Aorta (tissue), 5 donors: Measurements from ENCODE around the gene CBFA2T2. TPM values are rescaled to one million over a fixed set of nuclear protein-coding genes. Genes with fewer than 3 reads are reported as not detected.
"Not testable (repeated sequence)": the region's sequence is repeated elsewhere in the genome, so short reads cannot be mapped to it uniquely, and the experiment has no call there.

Source experiments
- ATAC-seq: fragments of 200-7000 bp; cut with Tn5 transposase; one replicate; pipeline ENCODE4 v1.9.1; 2022; ENCODE audit warnings: moderate library complexity; ENCODE audit not compliant: low FRiP score
- DNase-seq, 2 donors: peaks; one replicate each; pipeline ENCODE4 v3.0.0-alpha.2; 2020
- H3K27ac ChIP-seq, 2 donors: one replicate each; pipeline ENCODE4 v1.5.1; 2013; ENCODE audit warnings: low read length in 2 of 2, mild to moderate bottlenecking in 2 of 2, moderate library complexity in 2 of 2, control low read depth in 1 of 2, inconsistent platforms in 1 of 2, low read depth in 1 of 2
- H3K27me3 ChIP-seq, 2 donors: one replicate each; pipeline ENCODE4 v1.6.1; 2013; ENCODE audit warnings: control low read depth in 1 of 2, low read length in 1 of 2, mild to moderate bottlenecking in 1 of 2, moderate library complexity in 1 of 2; ENCODE audit not compliant: insufficient read depth in 2 of 2, control insufficient read depth in 1 of 2
- H3K36me3 ChIP-seq, 2 donors: one replicate each; pipeline ENCODE4 v1.6.1; 2013; ENCODE audit warnings: control low read depth in 1 of 2, low read length in 1 of 2, mild to moderate bottlenecking in 1 of 2; ENCODE audit not compliant: insufficient read depth in 2 of 2, control insufficient read depth in 1 of 2
- H3K4me1 ChIP-seq, 2 donors: one replicate each; pipeline ENCODE4 v1.6.1; 2013; ENCODE audit warnings: low read length in 2 of 2, control low read depth in 1 of 2, mild to moderate bottlenecking in 1 of 2, moderate library complexity in 1 of 2; ENCODE audit not compliant: insufficient read depth in 2 of 2, control insufficient read depth in 1 of 2
- H3K4me3 ChIP-seq, 2 donors: one replicate each; pipeline ENCODE4 v1.5.1; 2013; ENCODE audit warnings: low read length in 2 of 2, control low read depth in 1 of 2, mild to moderate bottlenecking in 1 of 2
- H3K9me3 ChIP-seq: one replicate; pipeline ENCODE4 v1.6.1; 2013; ENCODE audit warnings: mild to moderate bottlenecking, low read length; ENCODE audit not compliant: control insufficient read depth
- WGBS, 2 donors: extraction: QIAGEN DNeasy Blood & Tissue Kit; methylation state at CpG; one replicate each; pipeline ENCODE4 v1.1.7; 2013; 5-methylcytosine and 5-hydroxymethylcytosine counted together
- intact Hi-C, 2 donors: fragments of 100-400 bp; cut with DNase I; formaldehyde crosslinking; loops; one replicate each; pipeline versions ENCODE4 v1.14.2 to v1.15.0; 2022
- polyA plus RNA-seq, 2 donors: library from polyadenylated mRNA; stranded (reverse); fragments of 200-250 nt; gene quantifications; one replicate each; pipeline ENCODE4 v1.2.3, GENCODE V29; 2013
- total RNA-seq, 2 donors: library from RNA; stranded (reverse); fragmentation: NEBNext Ultra II Directional; extraction: Animal tissue kit (Norgen Biotek cat#: 25700); gene quantifications; one replicate each; pipeline ENCODE4 v1.2.1, GENCODE V29; 2021
- donor health status: healthy with polysubstance abuse.
- donor health status: Bipolar disorder and iron deficiency.
- donor health status: DM: no; HTN: no; CAD: no.
- donor health status: DM: no; HTN: no; CAD: no.
- donor health status: DM: yes; HTN: yes; CAD: no.

The CBFA2T2 gene
- total and polyA plus RNA-seq, 4 donors, result 2.1 to 20.2 (median 11.9) TPM

DNA sequence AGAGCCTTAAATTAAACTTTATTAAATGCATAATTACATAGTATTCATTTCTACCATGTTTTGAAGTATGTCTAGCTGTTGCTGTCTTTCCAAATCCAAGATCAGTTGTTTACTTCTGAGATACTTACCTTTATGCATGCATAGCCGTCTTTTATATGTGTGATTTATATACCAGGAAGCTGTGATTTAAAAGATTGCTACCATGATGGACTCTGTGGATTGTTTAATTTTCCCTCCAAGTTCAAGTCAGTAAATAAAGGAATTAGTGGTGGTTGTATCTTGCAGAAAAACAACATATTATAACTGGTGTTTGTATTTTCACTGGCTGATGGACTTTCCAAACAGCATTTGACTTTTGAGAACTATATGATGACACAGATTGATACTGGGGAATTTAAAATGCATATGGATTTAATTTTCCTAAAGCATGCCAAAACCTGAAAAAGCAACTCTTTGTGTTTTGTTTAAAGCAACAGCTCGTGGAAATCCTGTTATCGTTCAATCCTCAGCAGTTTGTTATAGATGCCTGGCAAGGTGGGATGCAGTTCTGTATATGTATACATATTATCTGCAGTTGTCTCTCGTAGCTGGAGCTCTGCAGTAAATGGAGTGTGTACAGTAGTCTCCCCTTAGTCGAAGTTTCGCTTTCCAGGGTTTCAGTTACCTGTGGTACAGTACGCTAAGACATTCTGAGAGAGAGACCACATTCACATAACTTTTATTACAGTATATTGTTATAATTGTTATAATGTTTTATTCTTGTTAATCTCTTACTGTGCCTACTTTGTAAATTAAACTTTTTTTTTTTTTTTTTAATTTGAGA lies 77.1 kb downstream of the CBFA2T2 start:
- intact Hi-C loops, result no loop called here
- peaks cover 3% of the 10 kb centered on the region in 2 donors for H3K4me1 ChIP-seq
- no peak for ATAC-seq
- H3K27me3 ChIP-seq, result no peaks in the 10 kb centered on the region
- DNase-seq, result no peak
- WGBS, 2 donors, result 81 to 86% methylated on average over 7 of the region's 7 CpGs
- no peak overlapping the region for H3K4me3 ChIP-seq
- H3K9me3 ChIP-seq, result no peaks in the 10 kb centered on the region
- no peak overlapping the region for H3K27ac ChIP-seq
- H3K36me3 ChIP-seq, result no peaks in the 10 kb centered on the region

GRCh38 chr20:33567949-33568348 lies 78.1 kb downstream of the CBFA2T2 start:
- Histone ChIP-seq H3K4me3 (no peak overlapping the region), H3K4me1 (peaks cover 3% of the 10 kb centered on the region in 2 donors), H3K27ac (no peak overlapping the region), H3K36me3 (no peaks in the 10 kb centered on the region), H3K9me3 (no peaks in the 10 kb centered on the region), H3K27me3 (no peaks in the 10 kb centered on the region)
- 98% methylated on average over 4 of the region's 4 CpGs for WGBS, 2 donors
- no peak for DNase-seq
- no peak for ATAC-seq
- intact Hi-C loops, result no loop called here

DNA sequence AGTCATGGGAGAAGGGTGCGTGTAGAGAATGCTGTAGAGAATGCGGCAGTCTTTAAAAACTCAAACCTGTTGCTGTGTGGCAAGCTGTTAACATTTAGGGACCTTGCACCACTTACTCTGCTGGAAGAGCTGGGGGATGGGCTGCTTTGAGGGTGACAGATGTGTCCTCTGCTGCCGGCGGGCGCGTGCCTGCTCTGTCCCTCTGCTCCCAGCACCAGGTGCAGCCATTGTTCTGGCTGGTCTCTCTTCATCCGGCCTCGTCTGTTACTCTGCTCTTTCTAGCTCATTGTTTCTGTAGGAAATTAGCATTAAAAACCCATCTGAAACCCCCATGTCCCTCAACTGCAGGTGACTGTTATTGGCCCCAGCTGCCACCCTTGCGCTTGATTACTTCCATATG lies 78.5 kb downstream of the CBFA2T2 start:
- DNase-seq, result no peak
- H3K27ac ChIP-seq, result no peak overlapping the region

GRCh38 chr20:33568868-33569801 lies 79.2 kb downstream of the CBFA2T2 start:
- no peak overlapping the region for H3K27ac ChIP-seq
- ATAC-seq, result peak; percentile 26
- H3K4me3 ChIP-seq, result no peak overlapping the region
- no peaks in the 10 kb centered on the region for H3K36me3 ChIP-seq
- WGBS, 2 donors, result 54 to 56% methylated on average over 3 of the region's 3 CpGs
- intact Hi-C loops, result no loop called here
- no peaks in the 10 kb centered on the region for H3K27me3 ChIP-seq
- no peaks in the 10 kb centered on the region for H3K9me3 ChIP-seq
- DNase-seq, result peak in 1 of 2 donors; percentile 63
- peaks cover 3% of the 10 kb centered on the region in 2 donors for H3K4me1 ChIP-seq

More for the DNA sequence above, 78.5 kb downstream of the CBFA2T2 start:
- Histone ChIP-seq H3K36me3 (no peaks in the 10 kb centered on the region), H3K4me1 (peaks cover 3% of the 10 kb centered on the region in 2 donors), H3K4me3 (no peak overlapping the region), H3K9me3 (no peaks in the 10 kb centered on the region), H3K27me3 (no peaks in the 10 kb centered on the region)
- intact Hi-C loops, result no loop called here
- 73 to 79% methylated on average over 9 of the region's 9 CpGs for WGBS, 2 donors
- no peak for ATAC-seq

GRCh38 chr20:33569802-33570391 lies 80.0 kb downstream of the CBFA2T2 start:
- no peak overlapping the region for H3K27ac ChIP-seq

GRCh38 chr20:33570743-33571142 lies 80.8 kb downstream of the CBFA2T2 start:
- DNase-seq (no peak), ATAC-seq (no peak)
- H3K4me3 ChIP-seq, result no peak overlapping the region
- no peaks in the 10 kb centered on the region for H3K27me3 ChIP-seq
- 87 to 93% methylated on average over 1 of the region's 1 CpG for WGBS, 2 donors
- H3K36me3 ChIP-seq, result no peaks in the 10 kb centered on the region
- intact Hi-C loops, result no loop called here
- peak overlapping the region in 1 of 2 donors; percentile 44 for H3K27ac ChIP-seq
- no peaks in the 10 kb centered on the region for H3K9me3 ChIP-seq
- peaks cover 3% of the 10 kb centered on the region in 2 donors for H3K4me1 ChIP-seq

More at GRCh38 chr20:33569802-33570391, 80.0 kb downstream of the CBFA2T2 start:
- Histone ChIP-seq H3K27me3 (no peaks in the 10 kb centered on the region), H3K9me3 (no peaks in the 10 kb centered on the region), H3K4me3 (no peak overlapping the region), H3K36me3 (no peaks in the 10 kb centered on the region), H3K4me1 (peaks cover 3% of the 10 kb centered on the region in 2 donors)
- ATAC-seq, result no peak
- no peak for DNase-seq
- WGBS, 2 donors, result 87 to 89% methylated on average over 5 of the region's 5 CpGs
- intact Hi-C loops, result no loop called here

DNA sequence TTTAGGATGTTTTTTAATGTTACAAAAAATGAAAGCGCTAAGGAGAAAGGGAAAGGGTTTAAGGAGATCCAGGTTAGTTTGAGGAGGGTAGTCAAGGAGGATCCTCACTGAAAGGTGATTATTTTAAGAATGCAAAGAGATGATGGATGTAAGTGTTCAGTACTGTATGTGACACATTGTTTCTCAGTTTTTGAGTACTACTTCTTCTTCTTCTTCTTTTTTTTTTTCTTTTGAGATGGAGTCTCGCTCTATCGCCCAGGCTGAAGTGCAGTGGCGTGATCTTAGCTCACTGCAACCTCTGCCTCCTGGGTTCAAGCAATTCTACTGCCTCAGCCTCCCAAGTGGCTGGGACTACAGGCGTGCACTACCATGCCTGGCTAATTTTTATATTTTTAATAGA lies 83.4 kb downstream of the CBFA2T2 start:
- H3K9me3 ChIP-seq, H3K27ac ChIP-seq, intact Hi-C loops, ATAC-seq, H3K4me1 ChIP-seq, DNase-seq, H3K27me3 ChIP-seq, H3K36me3 ChIP-seq, H3K4me3 ChIP-seq: not testable (repeated sequence)
- WGBS, 2 donors, result 97 to 99% methylated on average over 5 of the region's 5 CpGs

DNA sequence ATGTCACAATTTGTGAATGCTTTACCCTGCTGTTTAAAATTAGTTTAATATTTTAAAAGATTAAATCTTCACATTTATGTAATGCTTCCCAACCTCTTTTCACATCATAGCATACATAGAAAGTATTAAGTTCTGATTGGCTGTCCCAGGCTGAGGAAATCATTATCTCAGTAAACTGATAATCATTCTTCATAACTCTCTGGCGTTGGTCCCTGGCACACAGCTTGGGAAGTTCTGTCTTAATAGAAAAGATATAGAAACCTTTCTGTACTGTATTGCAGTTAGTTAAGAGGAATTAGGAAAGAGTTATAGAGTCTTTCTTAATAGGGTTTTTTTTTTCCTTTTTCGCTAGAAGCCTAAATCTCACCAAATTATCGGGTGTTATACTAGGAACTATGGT lies 85.4 kb downstream of the CBFA2T2 start:
- Histone ChIP-seq H3K36me3 (no peaks in the 10 kb centered on the region), H3K4me3 (no peak overlapping the region), H3K4me1 (peaks cover 2% of the 10 kb centered on the region in 2 donors), H3K27ac (no peak overlapping the region), H3K9me3 (no peaks in the 10 kb centered on the region), H3K27me3 (no peaks in the 10 kb centered on the region)
- 81% methylated on average over 3 of the region's 3 CpGs for WGBS, 2 donors
- intact Hi-C loops, result no loop called here
- DNase-seq, result no peak
- ATAC-seq, result no peak
